HCT116 (cell line): ENCODE measurements around the gene PYGB.

Experiments used
- CEBPB ChIP-seq: IDR thresholded peaks from 2 replicates; pipeline ENCODE4 v1.6.1; 2012; ENCODE audit warnings: low read depth
- EZH2 ChIP-seq: fragments of 200-600 bp; sonication (generic); IDR thresholded peaks from 2 replicates; pipeline ENCODE4 v1.6.1; 2017; ENCODE audit warnings: antibody characterized with exemption, mixed run types
- JUND ChIP-seq: IDR thresholded peaks from 2 replicates; pipeline ENCODE4 v1.6.1; 2012
- POLR2A ChIP-seq: IDR thresholded peaks from 2 replicates; pipeline ENCODE4 v1.7.0; 2011; ENCODE audit warnings: borderline replicate concordance; ENCODE audit not compliant: insufficient read depth, insufficient read length; ENCODE audit errors: extremely low read depth
- POLR2AphosphoS5 ChIP-seq: IDR thresholded peaks from 2 replicates; pipeline ENCODE4 v1.6.1; 2011; ENCODE audit warnings: mild to moderate bottlenecking, low read depth, low read length, moderate library complexity
- TF ChIP-seq, protein P1 (sequence below), 3 experiments: fragments of 200-600 bp in 1 of 3; sonication (generic) in 1 of 3; IDR thresholded peaks in 2 of 3; conservative IDR thresholded peaks in 1 of 3; 2 replicates each; pipeline ENCODE4 v1.5.1; 2012 to 2017; ENCODE audit warnings: low read depth in 2 of 3, low read length in 2 of 3, antibody characterized with exemption in 1 of 3, borderline replicate concordance in 1 of 3, control low read depth in 1 of 3, mild to moderate bottlenecking in 1 of 3, mixed read lengths in 1 of 3, mixed run types in 1 of 3, moderate library complexity in 1 of 3; ENCODE audit not compliant: insufficient read depth in 1 of 3

DNA sequence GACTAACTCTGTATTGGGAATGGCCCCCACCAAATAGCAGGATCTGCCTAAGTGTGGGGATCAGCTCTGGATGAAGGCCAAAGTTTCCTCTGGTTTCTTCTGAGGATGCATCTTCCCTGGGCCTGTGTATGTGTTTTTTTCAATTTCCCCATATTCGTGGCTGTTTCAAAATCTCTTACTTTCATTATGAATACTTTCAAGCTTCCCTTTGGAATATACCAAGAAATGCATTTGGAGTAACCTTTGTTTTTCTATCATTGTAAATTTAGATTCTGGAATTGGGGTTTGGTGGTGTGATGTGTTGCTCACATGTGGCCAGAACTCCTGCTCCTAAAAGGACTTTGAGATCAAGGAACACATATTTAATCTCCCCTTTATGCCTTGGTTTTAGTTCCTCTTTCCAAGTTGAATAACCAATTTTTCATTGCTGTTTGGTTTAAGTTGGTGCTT lies 44.0 kb upstream of the PYGB start:
- TF ChIP-seq JUND (no peak), POLR2AphosphoS5 (no peak), CEBPB (no peak), POLR2A (no peak), EZH2 (no peak)
- TF ChIP-seq, protein P1, sequence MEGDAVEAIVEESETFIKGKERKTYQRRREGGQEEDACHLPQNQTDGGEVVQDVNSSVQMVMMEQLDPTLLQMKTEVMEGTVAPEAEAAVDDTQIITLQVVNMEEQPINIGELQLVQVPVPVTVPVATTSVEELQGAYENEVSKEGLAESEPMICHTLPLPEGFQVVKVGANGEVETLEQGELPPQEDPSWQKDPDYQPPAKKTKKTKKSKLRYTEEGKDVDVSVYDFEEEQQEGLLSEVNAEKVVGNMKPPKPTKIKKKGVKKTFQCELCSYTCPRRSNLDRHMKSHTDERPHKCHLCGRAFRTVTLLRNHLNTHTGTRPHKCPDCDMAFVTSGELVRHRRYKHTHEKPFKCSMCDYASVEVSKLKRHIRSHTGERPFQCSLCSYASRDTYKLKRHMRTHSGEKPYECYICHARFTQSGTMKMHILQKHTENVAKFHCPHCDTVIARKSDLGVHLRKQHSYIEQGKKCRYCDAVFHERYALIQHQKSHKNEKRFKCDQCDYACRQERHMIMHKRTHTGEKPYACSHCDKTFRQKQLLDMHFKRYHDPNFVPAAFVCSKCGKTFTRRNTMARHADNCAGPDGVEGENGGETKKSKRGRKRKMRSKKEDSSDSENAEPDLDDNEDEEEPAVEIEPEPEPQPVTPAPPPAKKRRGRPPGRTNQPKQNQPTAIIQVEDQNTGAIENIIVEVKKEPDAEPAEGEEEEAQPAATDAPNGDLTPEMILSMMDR (IDR thresholded peaks at IDR 0.05 in 2 of 3, conservative IDR thresholded peaks at IDR 0.05 in 1 of 3; ENCODE audit: borderline replicate concordance in 1 of 3, insufficient read depth in 1 of 3, low read depth in 2 of 3, low read length in 2 of 3) = no peak
